Measurements from ENCODE around the gene TTLL1. TPM values are rescaled to one million over a fixed set of nuclear protein-coding genes. Genes with fewer than 3 reads are reported as not detected.
"Not testable (repeated sequence)": the region's sequence is repeated elsewhere in the genome, so short reads cannot be mapped to it uniquely, and the experiment has no call there.

TTLL1 gene
- total RNA-seq, 1 donor from 2014 or later, result 9.5 TPM

- peak; percentile 78 for DNase-seq (ENCODE audit: low spot score)
- intact Hi-C loops (cut with DNase I), result no loop called here
These were observed 21.9 kb upstream of the TTLL1 start for GRCh38 chr22:43110927-43111623.

- intact Hi-C loops (cut with DNase I), result no loop called here
- no peak for DNase-seq (ENCODE audit: low spot score)
These were observed 21.3 kb upstream of the TTLL1 start, which contains the start of gene BIK for GRCh38 chr22:43110444-43110926. Gene BIK, plus strand, starts transcription at chr22:43110750. Its CDS starts 13,273 bp downstream, at chr22:43124023.

DNA sequence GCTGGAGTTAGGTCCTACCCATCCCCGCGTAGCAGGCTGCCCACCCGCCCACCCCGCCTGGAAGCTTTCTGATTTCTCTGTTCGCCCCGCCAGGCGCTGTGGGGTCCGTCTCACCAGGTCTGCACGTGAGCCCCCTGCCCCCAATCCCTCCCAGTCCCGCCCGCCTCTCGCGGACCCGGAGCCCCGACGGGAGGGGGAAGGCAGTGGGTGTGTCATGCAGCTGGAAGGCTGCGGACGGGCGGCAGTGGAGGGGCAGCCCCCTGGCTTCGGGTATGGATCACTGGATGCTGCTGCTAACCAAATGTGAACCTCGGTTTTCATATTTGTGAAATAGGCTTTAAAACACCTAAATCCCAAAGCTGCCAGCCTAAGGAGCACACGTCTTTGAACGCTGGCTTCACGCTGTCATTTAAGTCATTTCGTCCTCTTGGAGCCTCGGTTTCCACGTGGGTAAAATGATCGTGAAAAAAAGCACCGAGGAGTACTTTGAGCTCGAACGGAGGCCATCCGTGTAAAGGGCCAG lies 20.8 kb upstream of the TTLL1 start:
- no peak for DNase-seq (ENCODE audit: low spot score)
- intact Hi-C loops (cut with DNase I), result no loop called here

DNA sequence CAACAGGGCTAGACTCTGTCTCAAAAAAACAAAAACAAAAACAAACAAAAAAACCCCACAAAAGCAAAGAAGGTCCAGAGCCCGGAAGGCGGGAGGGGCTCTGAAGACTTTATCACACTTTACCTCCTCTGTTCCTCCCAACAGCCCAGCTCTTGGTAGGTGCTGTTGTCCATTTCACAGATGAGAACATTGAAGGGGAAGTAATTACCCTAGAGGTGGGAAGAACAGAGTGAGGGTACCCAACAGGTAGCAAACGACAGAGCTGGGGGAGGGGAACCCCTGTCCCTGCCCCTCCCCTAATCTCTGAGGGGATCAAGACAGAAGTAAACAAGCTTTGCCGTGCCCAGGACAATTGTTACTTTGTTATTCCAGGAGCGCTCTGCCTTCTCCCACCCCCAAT lies 20.3 kb upstream of the TTLL1 start:
- intact Hi-C loops (cut with DNase I), result no loop called here
- DNase-seq (ENCODE audit: low spot score), result no peak

DNA sequence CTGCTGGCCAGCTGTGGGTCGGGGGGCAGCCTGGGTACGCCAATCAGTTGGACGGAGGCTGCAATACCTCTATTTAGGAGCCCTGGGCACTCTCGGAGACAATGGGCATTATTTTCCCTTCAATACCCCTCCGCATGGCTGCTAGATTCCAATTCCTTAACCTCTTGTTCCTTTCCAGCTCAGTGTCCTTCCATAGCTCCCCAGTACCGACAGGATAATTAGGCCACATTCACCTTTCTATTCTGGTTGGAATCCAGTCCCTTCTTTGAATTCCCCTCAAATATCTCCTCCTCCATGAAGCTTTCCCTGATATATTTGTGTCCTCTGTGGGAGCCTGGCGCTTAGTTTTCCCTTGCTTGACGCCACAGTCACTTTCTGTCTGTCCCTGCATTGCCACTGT lies 17.1 kb upstream of the TTLL1 start:
- intact Hi-C loops (cut with DNase I), result no loop called here

DNA sequence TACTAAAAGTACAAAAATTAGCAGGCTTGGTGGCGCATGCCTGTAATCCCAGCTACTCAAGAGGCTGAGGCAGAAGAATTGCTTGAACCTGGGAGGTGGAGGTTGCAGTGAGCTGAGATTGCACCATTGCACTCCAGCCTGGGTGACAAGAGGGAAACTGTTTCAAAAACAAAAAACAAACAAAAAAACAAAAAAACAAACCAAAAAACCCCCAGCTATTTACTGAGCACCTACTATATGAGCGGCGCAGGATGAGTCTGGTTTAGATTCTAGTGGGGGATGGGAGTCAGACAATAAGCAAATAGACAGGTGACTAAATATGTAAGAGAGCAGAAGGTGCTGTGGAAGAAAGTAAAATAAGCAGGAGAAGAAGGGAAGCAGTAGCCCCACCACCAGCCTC lies 15.8 kb upstream of the TTLL1 start:
- intact Hi-C loops (cut with DNase I); DNase-seq (ENCODE audit: low spot score): not testable (repeated sequence)

More for the DNA sequence above, 17.1 kb upstream of the TTLL1 start:
- DNase-seq (ENCODE audit: low spot score), result no peak

GRCh38 chr22:43104056-43104625 lies 14.9 kb upstream of the TTLL1 start:
- DNase-seq (ENCODE audit: low spot score); intact Hi-C loops (cut with DNase I): not testable (repeated sequence)

DNA sequence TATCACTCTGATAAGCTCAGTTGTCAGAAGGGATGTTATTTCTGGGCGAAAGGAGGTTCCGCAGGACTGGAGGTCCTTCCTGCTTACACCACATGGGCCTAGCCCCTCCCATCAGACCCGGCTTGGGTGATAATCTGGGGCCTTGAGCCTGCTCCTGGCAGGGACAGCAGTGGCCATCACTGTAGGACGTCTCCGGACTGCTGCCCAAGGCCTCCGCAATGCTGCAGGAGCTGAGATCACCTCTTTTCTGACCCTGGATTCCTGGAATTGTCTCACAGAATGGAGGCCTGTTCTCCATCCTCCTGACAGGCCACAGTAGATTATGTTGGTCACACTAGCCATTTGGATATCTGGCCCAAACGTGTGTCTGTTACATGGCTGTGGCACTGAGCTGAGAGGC lies 12.1 kb upstream of the TTLL1 start:
- intact Hi-C loops (cut with DNase I), result no loop called here

DNA sequence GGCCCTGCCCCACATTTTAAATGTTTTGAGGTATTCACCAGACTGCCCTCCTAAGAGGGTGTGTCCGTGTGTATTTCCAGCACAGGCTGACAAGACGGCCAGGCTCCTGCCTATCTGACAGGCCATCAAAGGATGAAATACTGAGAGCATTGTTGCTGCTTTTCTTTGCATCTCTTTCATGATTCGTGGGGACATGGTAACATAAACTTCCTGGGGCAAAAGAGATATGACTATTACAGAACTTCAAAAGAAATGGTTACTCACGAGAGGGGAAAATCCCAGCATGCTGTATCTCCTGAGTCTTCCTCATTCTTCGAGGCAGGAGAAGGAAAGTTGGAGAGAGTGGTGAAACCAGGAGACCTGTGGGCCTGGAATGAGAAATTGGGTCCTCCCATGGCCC lies 11.0 kb upstream of the TTLL1 start:
- no peak for DNase-seq (ENCODE audit: low spot score)
- intact Hi-C loops (cut with DNase I), result no loop called here

More for the DNA sequence above, 12.1 kb upstream of the TTLL1 start:
- DNase-seq (ENCODE audit: low spot score), result peak; percentile 79

DNA sequence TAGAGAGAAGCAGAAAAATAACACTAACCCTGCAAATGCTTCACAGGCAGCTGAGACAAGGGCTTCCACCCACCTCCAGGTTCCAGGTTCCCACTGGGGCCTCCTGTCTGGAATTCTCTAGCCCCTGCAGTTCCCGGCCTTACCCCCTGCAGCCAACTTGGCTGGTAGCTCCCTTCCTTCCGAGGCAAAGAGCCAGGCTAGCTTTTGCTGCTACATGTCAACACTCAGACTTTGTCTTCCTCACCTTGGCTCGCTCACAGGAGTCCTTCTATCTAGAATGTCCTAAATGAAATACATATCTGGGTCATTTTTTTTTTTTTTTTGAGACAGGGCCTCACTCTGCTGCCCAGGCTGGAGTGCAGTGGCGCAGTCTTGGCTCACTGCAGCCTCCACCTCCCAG lies 9.9 kb upstream of the TTLL1 start:
- intact Hi-C loops (cut with DNase I), result loop anchor here (5.0 kb wide), 1 partner anchor 192 kb away; no protein-coding TSS in a partner anchor
- DNase-seq (ENCODE audit: low spot score), result no peak

- intact Hi-C loops (cut with DNase I), result loop anchor here (5.0 kb wide), 1 partner anchor 191 kb away; no protein-coding TSS in a partner anchor
- no peak for DNase-seq (ENCODE audit: low spot score)
These were observed 9.2 kb upstream of the TTLL1 start for GRCh38 chr22:43098356-43098755.

DNA sequence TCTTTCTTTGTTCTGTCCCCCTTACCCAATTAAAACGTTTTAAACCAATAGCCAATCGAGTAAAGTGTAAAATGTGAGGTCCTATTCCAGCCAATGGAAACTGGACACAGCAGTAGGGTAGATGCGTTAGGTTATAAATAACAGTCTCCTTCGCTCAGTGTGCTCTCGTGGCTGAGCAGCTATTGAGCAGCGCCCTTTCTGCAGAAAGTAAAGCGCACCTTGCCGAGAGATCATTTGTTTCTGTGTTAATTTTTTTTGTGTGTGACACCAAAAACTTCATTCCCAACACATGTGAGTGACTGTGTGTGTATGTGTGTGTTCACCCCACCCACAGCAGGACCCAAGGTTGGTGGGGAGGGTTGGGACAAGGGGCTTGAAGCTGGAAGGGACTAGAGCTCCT lies 7.2 kb upstream of the TTLL1 start:
- intact Hi-C loops (cut with DNase I), result loop anchor here (5.0 kb wide), 1 partner anchor 189 kb away; no protein-coding TSS in a partner anchor
- DNase-seq (ENCODE audit: low spot score), result no peak

DNA sequence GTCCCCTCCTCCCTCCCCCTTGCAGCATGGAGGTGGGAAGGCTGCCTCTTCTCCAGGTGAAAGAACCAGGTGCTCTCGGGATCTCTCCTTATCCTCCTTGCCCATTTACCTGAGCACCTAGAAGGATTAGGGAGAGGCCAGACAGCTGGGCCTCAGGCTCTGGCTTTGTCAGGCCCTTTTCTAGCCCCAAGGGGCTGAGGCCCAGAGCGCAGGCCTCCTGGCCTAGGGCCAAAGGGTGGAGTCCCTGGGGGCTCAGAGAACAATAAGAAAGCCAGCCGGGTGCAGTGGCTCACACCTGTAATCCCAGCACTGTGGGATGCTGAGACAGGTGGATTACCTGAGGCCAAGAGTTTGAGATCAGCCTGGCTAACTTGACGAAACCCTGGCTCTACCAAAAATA lies 5.4 kb upstream of the TTLL1 start:
- no peak for DNase-seq (ENCODE audit: low spot score)
- intact Hi-C loops (cut with DNase I), result loop anchor here (5.0 kb wide), 1 partner anchor 227 kb away; no protein-coding TSS in a partner anchor

DNA sequence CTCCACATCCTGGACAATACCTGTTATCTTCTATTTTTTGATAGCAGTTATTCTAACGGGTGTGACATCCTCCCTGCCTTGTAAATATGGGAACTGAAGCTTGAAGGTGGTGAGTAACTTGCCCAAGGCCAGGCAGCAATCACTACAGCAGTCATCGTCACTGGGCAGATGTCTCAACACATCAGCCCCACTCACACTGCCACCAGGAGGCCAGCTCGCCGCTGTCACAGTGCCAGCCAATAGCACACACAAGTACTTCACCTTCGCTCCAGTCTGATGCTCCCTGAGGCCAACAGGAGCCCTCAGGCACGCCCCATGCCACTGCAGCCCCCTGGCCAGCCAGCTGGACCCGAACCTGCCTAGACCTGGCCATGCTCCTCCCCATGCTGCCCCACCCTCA lies 4.9 kb upstream of the TTLL1 start:
- DNase-seq (ENCODE audit: low spot score), result no peak
- intact Hi-C loops (cut with DNase I), result loop anchor here (5.0 kb wide), 1 partner anchor 227 kb away; no protein-coding TSS in a partner anchor

DNA sequence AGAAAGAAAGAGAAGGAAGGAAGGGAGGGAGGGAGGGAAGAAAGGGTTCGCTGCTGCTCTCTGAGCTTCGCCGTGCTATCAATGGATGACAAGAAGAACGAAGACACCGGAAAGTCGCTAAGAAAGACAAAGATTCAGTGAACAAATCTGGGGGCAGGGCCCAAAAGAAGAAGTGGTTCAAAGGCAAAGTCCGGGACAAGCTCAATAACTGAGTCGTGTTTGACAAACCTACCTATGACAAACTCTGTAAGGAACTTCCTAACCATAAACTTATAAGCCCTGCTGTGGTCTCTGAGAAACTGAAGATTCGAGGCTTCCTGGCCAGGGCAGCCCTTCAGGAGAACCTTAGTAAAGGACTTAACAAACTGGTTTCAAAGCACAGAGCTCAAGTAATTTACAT lies 2.9 kb upstream of the TTLL1 start:
- intact Hi-C loops (cut with DNase I), result loop anchor here (5.0 kb wide), 1 partner anchor 225 kb away; no protein-coding TSS in a partner anchor

GRCh38 chr22:43090130-43090789 lies 1.1 kb upstream of the TTLL1 start:
- intact Hi-C loops (cut with DNase I), result loop anchor here (5.0 kb wide), 1 partner anchor 223 kb away; no protein-coding TSS in a partner anchor
- no peak for DNase-seq (ENCODE audit: low spot score)

More for the DNA sequence above, 2.9 kb upstream of the TTLL1 start:
- no peak for DNase-seq (ENCODE audit: low spot score)

DNA sequence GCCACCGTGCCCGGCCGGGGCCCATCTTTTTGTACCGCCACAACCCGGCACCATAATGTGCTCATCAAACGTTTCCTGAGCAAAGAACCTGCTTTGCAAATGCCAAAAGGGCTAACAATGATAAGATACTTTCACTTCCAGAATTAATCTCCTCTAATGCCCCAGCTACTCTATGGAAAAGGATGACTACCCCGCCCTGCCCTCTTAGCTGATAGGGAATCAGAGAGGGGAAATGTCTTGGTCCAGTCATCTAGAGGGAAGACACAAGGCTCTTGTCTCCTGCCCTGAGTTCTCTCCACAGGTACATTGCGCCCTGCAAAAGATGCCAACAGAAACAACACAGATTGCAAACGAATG lies 586 bp downstream of the TTLL1 start:
- intact Hi-C loops (cut with DNase I), result no loop called here
- DNase-seq (ENCODE audit: low spot score), result no peak

GRCh38 chr22:43085658-43086606 lies 3.3 kb downstream of the TTLL1 start:
- intact Hi-C loops (cut with DNase I), result no loop called here
- DNase-seq (ENCODE audit: low spot score), result no peak

DNA sequence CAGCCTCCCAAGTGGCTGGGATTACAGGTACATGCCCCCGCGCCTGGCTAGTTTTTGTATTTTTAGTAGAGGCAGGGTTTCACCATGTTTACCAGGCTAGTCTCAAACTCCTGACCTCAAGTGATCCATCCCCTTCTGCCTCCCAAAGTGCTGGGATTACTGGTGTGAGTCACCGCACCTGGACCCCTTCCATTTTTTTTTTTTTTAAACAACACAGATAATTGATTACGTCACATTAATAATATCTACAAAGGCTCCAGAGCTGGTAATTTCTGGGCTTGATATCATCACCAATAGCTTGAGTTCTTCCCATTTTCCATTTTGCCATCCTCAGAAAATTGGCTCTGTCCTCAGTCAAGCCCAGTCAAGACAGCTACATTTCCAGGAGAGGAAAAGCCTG lies 7.2 kb downstream of the TTLL1 start:
- no peak for DNase-seq (ENCODE audit: low spot score)
- intact Hi-C loops (cut with DNase I), result no loop called here
